ENCODE results near the gene TSPAN14. TPM values are rescaled to one million over a fixed set of nuclear protein-coding genes. Genes with fewer than 3 reads are reported as not detected.

The TSPAN14 gene
- polyA plus RNA-seq, 4 donors = 7.4 to 69.4 (median 32.4) TPM

- 18 to 61% (median 43%) methylated on average over 9 of the region's 9 CpGs for WGBS, 3 donors
- peak overlapping the region in 2 of 3 donors; percentile 19 to 89 for H3K27ac ChIP-seq (ENCODE audit: low read depth in 1 of 3, low read length in 2 of 3)
- H3K27me3 ChIP-seq (ENCODE audit: control insufficient read depth in 3 of 3, insufficient read depth in 3 of 3, low read length in 3 of 3) = no peaks in the 10 kb centered on the region
- H3K4me3 ChIP-seq (ENCODE audit: low read depth in 1 of 3, low read length in 3 of 3) = no peak overlapping the region
- H3K4me1 ChIP-seq (ENCODE audit: control insufficient read depth in 3 of 3, insufficient read depth in 2 of 3, low read depth in 1 of 3, low read length in 2 of 3) = no peaks in the 10 kb centered on the region
- DNase-seq (peak in 1 of 2 donors; percentile 93), FAIRE-seq (no peak)
- H3K9me3 ChIP-seq (ENCODE audit: control insufficient read depth in 2 of 2, insufficient read depth in 1 of 2, low read depth in 1 of 2, low read length in 1 of 2) = no peaks in the 10 kb centered on the region
- peaks cover 0 to 54% (median 8%) of the 10 kb centered on the region in 3 donors for H3K36me3 ChIP-seq (ENCODE audit: control insufficient read depth in 3 of 3, insufficient read depth in 2 of 3, low read depth in 1 of 3, low read length in 3 of 3)
Observed at GRCh38 chr10:80429521-80429973, 24.6 kb upstream of the TSPAN14 start.

GRCh38 chr10:80433134-80433533, 21.0 kb upstream of the TSPAN14 start:
- DNase-seq = no peak
- H3K4me1 ChIP-seq (ENCODE audit: control insufficient read depth in 3 of 3, insufficient read depth in 2 of 3, low read depth in 1 of 3, low read length in 2 of 3) = no peaks in the 10 kb centered on the region
- H3K27me3 ChIP-seq (ENCODE audit: control insufficient read depth in 3 of 3, insufficient read depth in 3 of 3, low read length in 3 of 3) = no peaks in the 10 kb centered on the region
- H3K36me3 ChIP-seq (ENCODE audit: control insufficient read depth in 3 of 3, insufficient read depth in 2 of 3, low read depth in 1 of 3, low read length in 3 of 3) = peaks cover 0 to 30% (median 0%) of the 10 kb centered on the region in 3 donors
- no peak for FAIRE-seq
- 82 to 86% (median 83%) methylated on average over 3 of the region's 3 CpGs for WGBS, 3 donors
- H3K4me3 ChIP-seq (ENCODE audit: low read depth in 1 of 3, low read length in 3 of 3) = no peak overlapping the region
- no peaks in the 10 kb centered on the region for H3K9me3 ChIP-seq (ENCODE audit: control insufficient read depth in 2 of 2, insufficient read depth in 1 of 2, low read depth in 1 of 2, low read length in 1 of 2)
- no peak overlapping the region for H3K27ac ChIP-seq (ENCODE audit: low read depth in 1 of 3, low read length in 2 of 3)

GRCh38 chr10:80436446-80437098, 17.5 kb upstream of the TSPAN14 start:
- no peak overlapping the region for H3K27ac ChIP-seq (ENCODE audit: low read depth in 1 of 3, low read length in 2 of 3)
- no peak overlapping the region for H3K4me3 ChIP-seq (ENCODE audit: low read depth in 1 of 3, low read length in 3 of 3)
- H3K9me3 ChIP-seq (ENCODE audit: control insufficient read depth in 2 of 2, insufficient read depth in 1 of 2, low read depth in 1 of 2, low read length in 1 of 2) = no peaks in the 10 kb centered on the region
- no peaks in the 10 kb centered on the region for H3K4me1 ChIP-seq (ENCODE audit: control insufficient read depth in 3 of 3, insufficient read depth in 2 of 3, low read depth in 1 of 3, low read length in 2 of 3)
- no peaks in the 10 kb centered on the region for H3K27me3 ChIP-seq (ENCODE audit: control insufficient read depth in 3 of 3, insufficient read depth in 3 of 3, low read length in 3 of 3)
- FAIRE-seq (no peak), DNase-seq (no peak)
- peaks cover 0 to 11% (median 0%) of the 10 kb centered on the region in 3 donors for H3K36me3 ChIP-seq (ENCODE audit: control insufficient read depth in 3 of 3, insufficient read depth in 2 of 3, low read depth in 1 of 3, low read length in 3 of 3)
- WGBS, 3 donors = 73 to 88% (median 85%) methylated on average over 6 of the region's 6 CpGs

GRCh38 chr10:80437227-80437626, 16.9 kb upstream of the TSPAN14 start:
- no peak for FAIRE-seq

GRCh38 chr10:80441831-80442230, 12.3 kb upstream of the TSPAN14 start:
- no peaks in the 10 kb centered on the region for H3K4me1 ChIP-seq (ENCODE audit: control insufficient read depth in 3 of 3, insufficient read depth in 2 of 3, low read depth in 1 of 3, low read length in 2 of 3)
- 90 to 95% (median 90%) methylated on average over 8 of the region's 8 CpGs for WGBS, 3 donors
- DNase-seq (no peak), FAIRE-seq (no peak)
- H3K27me3 ChIP-seq (ENCODE audit: control insufficient read depth in 3 of 3, insufficient read depth in 3 of 3, low read length in 3 of 3) = no peaks in the 10 kb centered on the region
- no peaks in the 10 kb centered on the region for H3K9me3 ChIP-seq (ENCODE audit: control insufficient read depth in 2 of 2, insufficient read depth in 1 of 2, low read depth in 1 of 2, low read length in 1 of 2)
- no peak overlapping the region for H3K4me3 ChIP-seq (ENCODE audit: low read depth in 1 of 3, low read length in 3 of 3)
- no peaks in the 10 kb centered on the region for H3K36me3 ChIP-seq (ENCODE audit: control insufficient read depth in 3 of 3, insufficient read depth in 2 of 3, low read depth in 1 of 3, low read length in 3 of 3)
- no peak overlapping the region for H3K27ac ChIP-seq (ENCODE audit: low read depth in 1 of 3, low read length in 2 of 3)

More at GRCh38 chr10:80437227-80437626, 16.9 kb upstream of the TSPAN14 start:
- WGBS, 3 donors = 75 to 81% (median 78%) methylated on average over 2 of the region's 2 CpGs
- H3K9me3 ChIP-seq (ENCODE audit: control insufficient read depth in 2 of 2, insufficient read depth in 1 of 2, low read depth in 1 of 2, low read length in 1 of 2) = no peaks in the 10 kb centered on the region
- peaks cover 0 to 8% (median 0%) of the 10 kb centered on the region in 3 donors for H3K36me3 ChIP-seq (ENCODE audit: control insufficient read depth in 3 of 3, insufficient read depth in 2 of 3, low read depth in 1 of 3, low read length in 3 of 3)
- no peaks in the 10 kb centered on the region for H3K4me1 ChIP-seq (ENCODE audit: control insufficient read depth in 3 of 3, insufficient read depth in 2 of 3, low read depth in 1 of 3, low read length in 2 of 3)
- no peak for DNase-seq
- H3K27me3 ChIP-seq (ENCODE audit: control insufficient read depth in 3 of 3, insufficient read depth in 3 of 3, low read length in 3 of 3) = no peaks in the 10 kb centered on the region
- H3K4me3 ChIP-seq (ENCODE audit: low read depth in 1 of 3, low read length in 3 of 3) = no peak overlapping the region
- no peak overlapping the region for H3K27ac ChIP-seq (ENCODE audit: low read depth in 1 of 3, low read length in 2 of 3)

GRCh38 chr10:80442879-80443278, 11.2 kb upstream of the TSPAN14 start:
- Histone ChIP-seq H3K4me3 (ENCODE audit: low read depth in 1 of 3, low read length in 3 of 3) (no peak overlapping the region), H3K36me3 (ENCODE audit: control insufficient read depth in 3 of 3, insufficient read depth in 2 of 3, low read depth in 1 of 3, low read length in 3 of 3) (no peaks in the 10 kb centered on the region), H3K4me1 (ENCODE audit: control insufficient read depth in 3 of 3, insufficient read depth in 2 of 3, low read depth in 1 of 3, low read length in 2 of 3) (no peaks in the 10 kb centered on the region), H3K27ac (ENCODE audit: low read depth in 1 of 3, low read length in 2 of 3) (no peak overlapping the region), H3K9me3 (ENCODE audit: control insufficient read depth in 2 of 2, insufficient read depth in 1 of 2, low read depth in 1 of 2, low read length in 1 of 2) (no peaks in the 10 kb centered on the region), H3K27me3 (ENCODE audit: control insufficient read depth in 3 of 3, insufficient read depth in 3 of 3, low read length in 3 of 3) (no peaks in the 10 kb centered on the region)
- FAIRE-seq (no peak), DNase-seq (no peak)
- WGBS, 3 donors = 44 to 57% (median 48%) methylated on average over 3 of the region's 3 CpGs

- no peak overlapping the region for H3K27ac ChIP-seq (ENCODE audit: low read depth in 1 of 3, low read length in 2 of 3)
- H3K4me3 ChIP-seq (ENCODE audit: low read depth in 1 of 3, low read length in 3 of 3) = no peak overlapping the region
- no peak for DNase-seq
- H3K4me1 ChIP-seq (ENCODE audit: control insufficient read depth in 3 of 3, insufficient read depth in 2 of 3, low read depth in 1 of 3, low read length in 2 of 3) = no peaks in the 10 kb centered on the region
- no peaks in the 10 kb centered on the region for H3K27me3 ChIP-seq (ENCODE audit: control insufficient read depth in 3 of 3, insufficient read depth in 3 of 3, low read length in 3 of 3)
- H3K9me3 ChIP-seq (ENCODE audit: control insufficient read depth in 2 of 2, insufficient read depth in 1 of 2, low read depth in 1 of 2, low read length in 1 of 2) = no peaks in the 10 kb centered on the region
- 41 to 65% (median 45%) methylated on average over 6 of the region's 6 CpGs for WGBS, 3 donors
- no peaks in the 10 kb centered on the region for H3K36me3 ChIP-seq (ENCODE audit: control insufficient read depth in 3 of 3, insufficient read depth in 2 of 3, low read depth in 1 of 3, low read length in 3 of 3)
- no peak for FAIRE-seq
Observed at GRCh38 chr10:80443531-80443974, 10.6 kb upstream of the TSPAN14 start.

- Histone ChIP-seq H3K36me3 (ENCODE audit: control insufficient read depth in 3 of 3, insufficient read depth in 2 of 3, low read depth in 1 of 3, low read length in 3 of 3) (no peaks in the 10 kb centered on the region), H3K27ac (ENCODE audit: low read depth in 1 of 3, low read length in 2 of 3) (no peak overlapping the region), H3K27me3 (ENCODE audit: control insufficient read depth in 3 of 3, insufficient read depth in 3 of 3, low read length in 3 of 3) (no peaks in the 10 kb centered on the region), H3K9me3 (ENCODE audit: control insufficient read depth in 2 of 2, insufficient read depth in 1 of 2, low read depth in 1 of 2, low read length in 1 of 2) (no peaks in the 10 kb centered on the region), H3K4me3 (ENCODE audit: low read depth in 1 of 3, low read length in 3 of 3) (no peak overlapping the region), H3K4me1 (ENCODE audit: control insufficient read depth in 3 of 3, insufficient read depth in 2 of 3, low read depth in 1 of 3, low read length in 2 of 3) (peaks cover 0 to 2% (median 0%) of the 10 kb centered on the region in 3 donors)
- FAIRE-seq (no peak), DNase-seq (no peak)
- 63 to 74% (median 71%) methylated on average over 2 of the region's 2 CpGs for WGBS, 3 donors
Observed at GRCh38 chr10:80444124-80444523, 10.0 kb upstream of the TSPAN14 start.

All from small intestine (tissue), 7 donors.